Measurements from ENCODE around the gene PDXK. TPM values are rescaled to one million over a fixed set of nuclear protein-coding genes. Genes with fewer than 3 reads are reported as not detected.
A peak's percentile ranks its signal among the peaks of the same experiment; 100 is the strongest.

Gene PDXK
- total and polyA plus RNA-seq, 9 of the 15 experiments (the other 6 are each of a cell fraction or from before 2014, with no cell fraction given): 5.6 to 162 (median 76.5) TPM

DNA sequence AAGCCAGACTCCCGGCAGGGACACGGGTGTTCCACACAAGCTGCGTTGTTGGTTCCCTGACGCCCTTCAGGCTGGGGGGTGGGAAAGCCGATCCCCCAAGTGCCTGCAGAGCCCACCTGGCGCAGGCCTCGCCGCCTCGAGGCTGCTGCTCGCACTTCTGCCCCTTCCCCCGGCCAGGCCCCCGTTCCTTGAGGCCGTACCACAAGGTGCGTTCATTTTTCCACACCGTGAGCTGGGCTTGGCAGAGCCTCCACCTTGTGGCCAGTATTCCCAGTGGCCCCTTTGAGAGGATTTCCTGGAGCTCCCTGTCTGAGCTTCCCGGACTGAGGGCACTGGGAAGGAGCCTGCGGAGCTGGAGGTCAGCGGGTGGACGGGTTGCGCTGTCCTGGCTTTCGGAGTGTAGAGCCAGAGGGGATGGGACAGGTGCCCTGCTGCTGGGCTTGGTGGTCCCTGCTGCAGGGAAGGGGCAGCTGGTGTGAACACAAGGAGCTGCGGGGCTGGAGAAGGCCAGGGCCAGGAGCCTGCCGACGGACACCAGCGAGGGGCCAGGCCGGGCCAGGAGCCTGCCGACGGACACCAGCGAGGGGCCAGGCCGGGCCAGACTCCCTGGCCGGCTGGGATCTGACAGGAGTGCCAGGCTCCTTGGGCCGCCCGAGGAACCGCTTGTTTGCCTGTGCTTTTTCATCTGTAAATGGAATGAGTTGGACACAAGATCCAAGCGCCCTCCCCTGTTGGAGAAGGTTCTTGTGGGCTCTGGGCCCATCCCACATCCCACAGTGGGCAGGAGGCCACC, 18.4 kb downstream of the PDXK start:
- DNase-seq (ENCODE audit: extremely low read depth in 1 of 4, low spot score in 3 of 4): no peak

More for the DNA sequence above, 18.4 kb downstream of the PDXK start:
- H3K27ac ChIP-seq (ENCODE audit: extremely low read depth, low read depth, low read length): peak overlapping the region; percentile 77
- no TSS peak for BruUV-seq (replicated peaks)
- ChIA-PET POLR2A (interaction anchor here (0.6 to 3.5 kb wide), 7 partner anchors 9 to 265 kb away, joined by 3 to 26 read pairs (median 4); no protein-coding TSS in a partner anchor), CTCF (ENCODE audit: low intra/inter-chr PET ratio) (no interaction called here)
- H3K4me1 ChIP-seq (replicated peaks in 1 of 2; ENCODE audit: control insufficient read depth in 2 of 2, insufficient read depth in 2 of 2, low read length in 2 of 2): peaks cover 19 to 77% of the 10 kb centered on the region in 2 experiments
- no peak overlapping the region for H2AFZ ChIP-seq (ENCODE audit: low read depth, low read length)
- H3K36me3 ChIP-seq (ENCODE audit: control insufficient read depth, insufficient read depth, low read length): peaks cover 75% of the 10 kb centered on the region
- TF ChIP-seq POLR2G (IDR thresholded peaks at IDR 0.05; ENCODE audit: low read depth, low read length) (peak; percentile 38; the same call in 1 of the 2 replicates), ZNF12 (CRISPR knock-in tag; IDR thresholded peaks at IDR 0.05) (no peak), ZNF76 (CRISPR knock-in tag; IDR thresholded peaks at IDR 0.05; ENCODE audit: borderline replicate concordance) (no peak), ZNF408 (CRISPR knock-in tag; IDR thresholded peaks at IDR 0.05; ENCODE audit: low read depth) (no peak), RBM22 (IDR thresholded peaks at IDR 0.05; ENCODE audit: low read depth, low read length, poor library complexity, severe bottlenecking) (peak; percentile 26), RBFOX2 (IDR thresholded peaks at IDR 0.05; ENCODE audit: low read depth, low read length) (0 out of 2 replicates have a peak, but pooled peaks have one; percentile 20), ELF4 (CRISPR knock-in tag; IDR thresholded peaks at IDR 0.05) (no peak)
- TF ChIP-seq, protein P1, sequence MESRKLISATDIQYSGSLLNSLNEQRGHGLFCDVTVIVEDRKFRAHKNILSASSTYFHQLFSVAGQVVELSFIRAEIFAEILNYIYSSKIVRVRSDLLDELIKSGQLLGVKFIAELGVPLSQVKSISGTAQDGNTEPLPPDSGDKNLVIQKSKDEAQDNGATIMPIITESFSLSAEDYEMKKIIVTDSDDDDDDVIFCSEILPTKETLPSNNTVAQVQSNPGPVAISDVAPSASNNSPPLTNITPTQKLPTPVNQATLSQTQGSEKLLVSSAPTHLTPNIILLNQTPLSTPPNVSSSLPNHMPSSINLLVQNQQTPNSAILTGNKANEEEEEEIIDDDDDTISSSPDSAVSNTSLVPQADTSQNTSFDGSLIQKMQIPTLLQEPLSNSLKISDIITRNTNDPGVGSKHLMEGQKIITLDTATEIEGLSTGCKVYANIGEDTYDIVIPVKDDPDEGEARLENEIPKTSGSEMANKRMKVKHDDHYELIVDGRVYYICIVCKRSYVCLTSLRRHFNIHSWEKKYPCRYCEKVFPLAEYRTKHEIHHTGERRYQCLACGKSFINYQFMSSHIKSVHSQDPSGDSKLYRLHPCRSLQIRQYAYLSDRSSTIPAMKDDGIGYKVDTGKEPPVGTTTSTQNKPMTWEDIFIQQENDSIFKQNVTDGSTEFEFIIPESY (CRISPR knock-in tag; IDR thresholded peaks at IDR 0.05): 0 out of 2 replicates have a peak, but pooled peaks have one; percentile 44
- H3K27me3 ChIP-seq (ENCODE audit: control insufficient read depth in 2 of 2, insufficient read depth in 2 of 2, low read length in 2 of 2): no peaks in the 10 kb centered on the region
- H3K4me3 ChIP-seq: no peak overlapping the region
- H3K79me2 ChIP-seq (ENCODE audit: control insufficient read depth, insufficient read depth, low read length): peaks cover 59% of the 10 kb centered on the region
- H4K20me1 ChIP-seq (replicated peaks; ENCODE audit: control insufficient read depth, insufficient read depth, low read length): peaks cover 23% of the 10 kb centered on the region
- H3K9me3 ChIP-seq (replicated peaks; ENCODE audit: control insufficient read depth, insufficient read depth, low read depth, low read length): no peaks in the 10 kb centered on the region
- WGBS (ENCODE audit: insufficient coverage, low coverage, missing lambda C conversion rate): 94% methylated on average over 34 of the region's 35 CpGs
- intact Hi-C loops (cut with micrococcal nuclease) (no loop called here), in situ Hi-C loops (cut with MboI) (no loop called here)
- ATAC-seq (no peak), FAIRE-seq (no peak)
- peaks cover 11% of the 10 kb centered on the region for H3K9me1 ChIP-seq (ENCODE audit: control insufficient read depth, insufficient read depth, low read length)
- peak overlapping the region; percentile 10 to 85; a peak in 3 of 4 replicates for H3K9ac ChIP-seq (ENCODE audit: insufficient read depth in 1 of 2, low read depth in 2 of 2, low read length in 2 of 2)
- H3K4me2 ChIP-seq (ENCODE audit: insufficient read depth, low read length): peak overlapping the region; percentile 67; the same call in 1 of the 2 replicates

All from K562 (cell line).